ENCODE measurements around the gene HOXA5. TPM values are rescaled to one million over a fixed set of nuclear protein-coding genes. Genes with fewer than 3 reads are reported as not detected.
A peak's percentile ranks its signal among the peaks of the same experiment; 100 is the strongest.

Gene HOXA5
- total RNA-seq, 2 experiments from 2014 or later: not detected

DNA sequence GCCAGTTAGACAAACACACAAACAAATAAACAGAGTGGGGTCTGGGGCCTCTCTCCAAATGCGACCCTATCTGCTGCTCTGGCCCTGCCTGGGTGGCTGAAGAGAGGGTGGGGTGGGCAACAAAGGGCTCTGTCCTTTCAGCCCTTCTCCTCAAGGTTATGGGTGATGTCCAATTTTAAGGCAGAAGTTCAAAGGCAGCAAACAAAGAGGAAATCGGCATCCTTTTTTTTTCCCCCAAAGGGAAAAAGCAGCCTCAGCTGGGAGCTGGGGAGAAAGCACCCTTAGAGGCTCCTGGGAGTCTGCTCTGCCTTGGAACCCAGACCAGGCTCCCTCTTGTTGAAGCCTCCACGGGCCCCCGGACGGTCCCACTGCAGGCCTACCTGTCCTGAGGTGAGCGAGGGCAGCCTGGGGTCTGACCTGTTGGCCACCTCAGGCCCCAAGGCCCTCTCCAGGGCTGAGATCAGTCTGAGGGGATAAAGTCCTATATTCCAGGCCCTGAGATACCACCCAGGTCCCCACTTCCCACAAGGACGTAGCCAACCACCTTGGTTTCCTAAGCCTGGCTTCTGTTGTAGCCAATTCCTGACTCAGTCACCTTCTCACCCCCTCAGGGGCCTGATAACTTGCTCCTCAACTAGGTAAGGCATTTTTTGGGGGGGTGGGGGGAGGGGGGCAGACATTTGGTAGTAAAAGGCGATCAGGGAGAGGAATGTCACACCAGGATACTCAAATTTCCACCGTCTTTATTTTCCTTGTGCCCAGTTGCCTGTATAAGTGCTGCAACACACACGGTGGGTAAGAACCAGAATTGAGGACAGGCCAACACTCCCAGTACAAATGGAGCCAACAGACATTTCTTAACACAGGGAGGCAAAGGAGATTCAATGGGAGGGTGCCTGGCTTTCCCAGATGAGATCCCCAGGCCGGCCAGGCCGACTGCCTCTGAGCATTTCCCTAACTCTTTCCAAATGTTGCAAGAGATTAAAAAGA is 37.2 kb upstream of the HOXA5 start:
- Mint-ChIP-seq H3K9me3 (no peaks in the 10 kb centered on the region), H3K27me3 (ENCODE audit: low read depth) (peaks cover 74% of the 10 kb centered on the region), H3K4me1 (ENCODE audit: low read depth) (peaks cover 12% of the 10 kb centered on the region), H3K36me3 (ENCODE audit: low read depth) (no peaks in the 10 kb centered on the region), H3K27ac (no peak overlapping the region), H3K4me3 (no peak overlapping the region)
- no peak for DNase-seq
- CTCF ChIA-PET: interaction anchor here (0.6 to 2.3 kb wide), 14 partner anchors 9 to 318 kb away, joined by 3 to 11 read pairs (median 4); no protein-coding TSS in a partner anchor
- intact Hi-C loops (cut with micrococcal nuclease): no loop called here

- Mint-ChIP-seq H3K4me3 (peak overlapping the region; percentile 4), H3K9me3 (no peaks in the 10 kb centered on the region), H3K36me3 (ENCODE audit: low read depth) (no peaks in the 10 kb centered on the region), H3K27me3 (ENCODE audit: low read depth) (peaks cover 72% of the 10 kb centered on the region), H3K27ac (no peak overlapping the region), H3K4me1 (ENCODE audit: low read depth) (peaks cover 8% of the 10 kb centered on the region)
- CTCF ChIA-PET: interaction anchor here (0.6 to 2.3 kb wide), 19 partner anchors 9 to 735 kb away, joined by 3 to 11 read pairs (median 4); no protein-coding TSS in a partner anchor
- peak; percentile 57 for DNase-seq
- intact Hi-C loops (cut with micrococcal nuclease): no loop called here
Observed at GRCh38 chr7:27179503-27180430, 36.3 kb upstream of the HOXA5 start.

- no peaks in the 10 kb centered on the region for H3K9me3 Mint-ChIP-seq
- peaks cover 71% of the 10 kb centered on the region for H3K27me3 Mint-ChIP-seq (ENCODE audit: low read depth)
- peaks cover 8% of the 10 kb centered on the region for H3K4me1 Mint-ChIP-seq (ENCODE audit: low read depth)
- no peak overlapping the region for H3K27ac Mint-ChIP-seq
- H3K36me3 Mint-ChIP-seq (ENCODE audit: low read depth): no peaks in the 10 kb centered on the region
- no peak overlapping the region for H3K4me3 Mint-ChIP-seq
- CTCF ChIA-PET: interaction anchor here (0.6 to 2.3 kb wide), 20 partner anchors 8 to 1252 kb away, joined by 3 to 11 read pairs (median 4); no protein-coding TSS in a partner anchor
- intact Hi-C loops (cut with micrococcal nuclease): no loop called here
- no peak for DNase-seq
Observed at GRCh38 chr7:27179030-27179429, 35.5 kb upstream of the HOXA5 start.

GRCh38 chr7:27178366-27178765 is 34.9 kb upstream of the HOXA5 start:
- no peak for DNase-seq
- Mint-ChIP-seq H3K27me3 (ENCODE audit: low read depth) (peaks cover 67% of the 10 kb centered on the region), H3K9me3 (no peaks in the 10 kb centered on the region), H3K4me1 (ENCODE audit: low read depth) (peaks cover 8% of the 10 kb centered on the region), H3K36me3 (ENCODE audit: low read depth) (no peaks in the 10 kb centered on the region), H3K4me3 (no peak overlapping the region), H3K27ac (no peak overlapping the region)
- intact Hi-C loops (cut with micrococcal nuclease): no loop called here
- CTCF ChIA-PET: interaction anchor here (0.7 to 2.3 kb wide), 6 partner anchors 12 to 1252 kb away, joined by 3 to 11 read pairs (median 6); no protein-coding TSS in a partner anchor

DNA sequence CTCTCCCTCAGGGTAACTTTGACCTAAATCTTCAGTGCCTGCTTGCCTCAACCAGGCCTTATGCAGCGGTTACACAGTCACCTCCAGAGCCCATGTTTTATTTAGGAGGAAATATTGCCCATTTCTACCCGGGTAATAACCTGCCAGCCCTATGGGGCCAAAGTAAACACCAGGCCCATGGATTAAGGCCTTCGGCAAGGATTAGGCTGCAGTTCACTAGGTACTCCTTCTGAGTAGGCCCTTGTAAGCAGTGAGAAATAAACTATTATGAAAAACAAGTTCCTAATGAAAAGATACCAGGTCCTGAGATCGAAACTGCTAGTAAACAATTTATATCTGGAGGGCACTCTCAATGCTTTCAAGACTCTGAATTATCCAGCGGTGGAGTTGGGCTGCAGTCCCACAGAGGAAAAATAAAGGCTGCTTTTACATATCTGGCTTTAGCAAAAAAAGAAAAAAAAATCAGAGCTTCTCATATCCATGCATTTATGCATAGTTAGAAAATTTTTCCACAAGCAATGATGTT is 34.4 kb upstream of the HOXA5 start:
- DNase-seq: no peak
- peaks cover 7% of the 10 kb centered on the region for H3K4me1 Mint-ChIP-seq (ENCODE audit: low read depth)
- no peaks in the 10 kb centered on the region for H3K9me3 Mint-ChIP-seq
- H3K27ac Mint-ChIP-seq: no peak overlapping the region
- H3K27me3 Mint-ChIP-seq (ENCODE audit: low read depth): peaks cover 64% of the 10 kb centered on the region
- H3K4me3 Mint-ChIP-seq: no peak overlapping the region
- intact Hi-C loops (cut with micrococcal nuclease): no loop called here
- CTCF ChIA-PET: interaction anchor here (0.9 to 2.3 kb wide), 2 partner anchors 12 to 14 kb away, joined by 3 to 11 read pairs; no protein-coding TSS in a partner anchor
- no peaks in the 10 kb centered on the region for H3K36me3 Mint-ChIP-seq (ENCODE audit: low read depth)

DNA sequence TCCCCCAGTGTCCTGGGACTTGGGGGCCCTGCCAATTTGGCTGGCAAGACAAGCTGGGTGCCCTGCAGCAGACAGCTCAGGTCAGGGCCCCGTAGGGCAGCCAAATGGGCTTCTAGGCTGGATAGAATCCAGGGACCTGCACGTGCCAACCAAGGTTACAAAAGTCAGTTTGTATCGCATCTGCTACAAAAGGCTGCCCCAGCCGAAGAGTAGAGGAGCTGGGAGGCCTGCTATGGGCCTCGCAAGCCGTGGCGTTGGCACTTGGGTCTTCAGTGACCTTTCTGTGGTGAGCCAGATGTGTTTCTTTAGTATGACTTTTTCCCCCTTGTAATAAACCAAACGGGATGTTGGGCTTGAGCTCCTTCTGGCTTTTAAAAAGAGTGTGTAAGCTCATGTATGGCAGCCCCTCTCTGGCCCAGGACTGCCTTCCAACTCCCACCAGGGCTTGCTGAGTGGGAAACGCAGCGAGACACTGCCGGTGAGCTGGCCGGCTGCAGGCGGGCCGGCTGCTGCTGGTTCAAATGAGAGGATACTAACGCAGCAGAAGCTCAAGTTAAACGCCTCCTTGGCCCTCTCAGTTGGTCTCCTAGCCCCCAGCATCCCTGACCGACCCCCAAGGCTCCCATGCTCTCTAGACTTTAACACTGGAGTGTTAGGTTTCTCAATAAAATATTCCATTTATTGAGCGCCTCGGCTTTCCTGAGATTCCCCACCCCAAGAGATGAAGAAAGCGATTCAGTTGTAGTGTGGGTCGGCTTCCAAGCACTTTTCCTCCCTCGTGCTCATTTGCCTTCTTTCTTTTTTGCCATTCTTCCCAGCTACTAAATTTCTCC is 33.7 kb upstream of the HOXA5 start:
- H3K4me3 Mint-ChIP-seq: no peak overlapping the region
- H3K9me3 Mint-ChIP-seq: no peaks in the 10 kb centered on the region
- no peak for DNase-seq
- H3K27me3 Mint-ChIP-seq (ENCODE audit: low read depth): peaks cover 64% of the 10 kb centered on the region
- CTCF ChIA-PET: interaction anchor here (0.7 to 1.3 kb wide), 3 partner anchors 15 to 77 kb away, joined by 3 read pairs; no protein-coding TSS in a partner anchor
- no peaks in the 10 kb centered on the region for H3K36me3 Mint-ChIP-seq (ENCODE audit: low read depth)
- no peak overlapping the region for H3K27ac Mint-ChIP-seq
- peaks cover 9% of the 10 kb centered on the region for H3K4me1 Mint-ChIP-seq (ENCODE audit: low read depth)
- intact Hi-C loops (cut with micrococcal nuclease): no loop called here

DNA sequence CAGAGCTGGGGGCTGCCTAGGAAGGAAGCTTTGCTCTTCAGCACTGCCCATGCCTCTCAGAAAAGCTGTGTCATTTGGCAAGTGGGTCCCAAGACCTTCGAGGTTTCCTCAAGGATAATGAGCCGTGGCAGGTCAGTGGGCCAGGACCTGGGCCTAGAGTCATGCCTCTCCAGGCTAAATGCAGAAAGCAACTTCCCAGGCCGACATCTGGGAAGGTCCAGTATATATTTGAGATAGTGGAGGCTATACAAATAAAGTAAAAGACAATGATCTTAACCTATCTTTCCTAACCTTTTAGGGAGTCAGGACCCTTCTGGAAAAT is 33.0 kb upstream of the HOXA5 start:
- no peaks in the 10 kb centered on the region for H3K9me3 Mint-ChIP-seq
- H3K4me1 Mint-ChIP-seq (ENCODE audit: low read depth): peaks cover 15% of the 10 kb centered on the region
- intact Hi-C loops (cut with micrococcal nuclease): no loop called here
- CTCF ChIA-PET: interaction anchor here (0.7 to 1.3 kb wide), 2 partner anchors 18 to 78 kb away, joined by 3 read pairs; no protein-coding TSS in a partner anchor
- DNase-seq: no peak
- H3K27ac Mint-ChIP-seq: no peak overlapping the region
- H3K36me3 Mint-ChIP-seq (ENCODE audit: low read depth): no peaks in the 10 kb centered on the region
- peaks cover 65% of the 10 kb centered on the region for H3K27me3 Mint-ChIP-seq (ENCODE audit: low read depth)
- no peak overlapping the region for H3K4me3 Mint-ChIP-seq

- Mint-ChIP-seq H3K27me3 (ENCODE audit: low read depth) (peaks cover 65% of the 10 kb centered on the region), H3K27ac (no peak overlapping the region), H3K4me1 (ENCODE audit: low read depth) (peaks cover 20% of the 10 kb centered on the region), H3K36me3 (ENCODE audit: low read depth) (no peaks in the 10 kb centered on the region), H3K4me3 (no peak overlapping the region), H3K9me3 (no peaks in the 10 kb centered on the region)
- CTCF ChIA-PET: interaction anchor here (1.3 to 1.6 kb wide), 2 partner anchors 19 to 27 kb away, joined by 3 to 9 read pairs; no protein-coding TSS in a partner anchor
- intact Hi-C loops (cut with micrococcal nuclease): no loop called here
- DNase-seq: peak; percentile 3
Observed at GRCh38 chr7:27175626-27176523, 32.4 kb upstream of the HOXA5 start.

DNA sequence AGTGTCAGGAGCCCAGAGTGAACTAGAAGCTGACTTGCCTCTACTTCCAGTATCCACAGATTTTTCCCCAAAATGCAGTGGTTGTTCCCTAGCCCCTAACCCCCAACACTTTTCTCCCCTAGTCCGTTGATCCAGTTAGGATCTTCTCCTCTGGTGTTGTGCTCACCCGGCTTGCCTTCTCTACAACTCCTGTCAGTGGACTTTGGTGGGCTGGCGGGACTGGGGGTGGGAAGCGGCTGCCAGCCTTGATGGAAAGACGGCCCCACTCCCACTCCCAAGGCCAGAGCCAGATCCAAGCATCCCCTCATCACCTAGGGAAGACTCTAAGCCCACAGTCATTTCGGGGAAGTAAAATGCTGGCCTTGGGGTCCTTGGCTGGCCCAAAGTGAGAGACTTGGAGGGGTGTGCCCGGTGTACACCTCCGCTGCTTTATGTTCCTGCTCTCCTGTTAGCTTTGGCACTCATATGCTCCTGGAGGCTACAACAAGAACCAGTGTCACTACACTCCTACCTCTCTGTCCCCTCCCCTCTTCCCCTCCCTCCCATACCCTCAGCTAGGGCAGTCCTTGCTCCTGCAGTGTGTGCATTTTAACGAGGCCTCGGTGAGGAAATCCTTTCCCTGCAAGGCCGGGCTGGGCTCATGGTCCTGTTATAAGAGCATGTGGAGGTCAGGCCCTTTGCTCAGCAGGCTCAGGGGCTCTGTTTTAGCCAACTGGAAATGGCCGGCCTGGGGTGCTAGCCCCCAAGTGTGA is 31.6 kb upstream of the HOXA5 start:
- DNase-seq: peak; percentile 2
- H3K4me3 Mint-ChIP-seq: peak overlapping the region; percentile 21
- intact Hi-C loops (cut with micrococcal nuclease): loop anchor here (1.0 to 5.0 kb wide), 2 partner anchors 9 to 67 kb away; partner anchors contain the start of gene EVX1
- H3K27ac Mint-ChIP-seq: no peak overlapping the region
- CTCF ChIA-PET: interaction anchor here (0.7 to 1.6 kb wide), 2 partner anchors 26 to 493 kb away, joined by 3 to 9 read pairs; no protein-coding TSS in a partner anchor
- H3K36me3 Mint-ChIP-seq (ENCODE audit: low read depth): no peaks in the 10 kb centered on the region
- peaks cover 68% of the 10 kb centered on the region for H3K27me3 Mint-ChIP-seq (ENCODE audit: low read depth)
- no peaks in the 10 kb centered on the region for H3K9me3 Mint-ChIP-seq
- H3K4me1 Mint-ChIP-seq (ENCODE audit: low read depth): peaks cover 20% of the 10 kb centered on the region

Data from activated naive CD4-positive, alpha-beta T cell treated with anti-CD3 and anti-CD28 coated beads for 36 hours (primary cell).